Subcutaneous abdominal adipose tissue (tissue), 5 donors: ENCODE results near the gene OR4F15.

Experiments
- H3K27ac ChIP-seq: one replicate; pipeline ENCODE4 v1.7.0; 2013; ENCODE audit warnings: low read depth, mild to moderate bottlenecking, inconsistent platforms, low read length, moderate library complexity
- H3K27me3 ChIP-seq, 5 donors: one replicate each; pipeline ENCODE4 v1.7.0; 2013; ENCODE audit warnings: low read length in 5 of 5, inconsistent platforms in 1 of 5; ENCODE audit not compliant: control insufficient read depth in 5 of 5, insufficient read depth in 4 of 5
- H3K36me3 ChIP-seq, 5 donors: one replicate each; pipeline ENCODE4 v1.7.0; 2013; ENCODE audit warnings: low read length in 5 of 5; ENCODE audit not compliant: control insufficient read depth in 5 of 5, insufficient read depth in 5 of 5
- H3K4me1 ChIP-seq, 5 donors: one replicate each; pipeline ENCODE4 v1.7.0; 2013; ENCODE audit warnings: low read length in 5 of 5, mild to moderate bottlenecking in 3 of 5, moderate library complexity in 1 of 5; ENCODE audit not compliant: control insufficient read depth in 5 of 5, insufficient read depth in 5 of 5
- H3K4me3 ChIP-seq, 5 donors: one replicate each; pipeline ENCODE4 v1.7.0; 2013; ENCODE audit warnings: low read length in 5 of 5, low read depth in 1 of 5
- H3K9ac ChIP-seq, 5 donors: one replicate each; pipeline ENCODE4 v1.7.0; 2013; ENCODE audit warnings: low read length in 5 of 5, mild to moderate bottlenecking in 4 of 5, moderate library complexity in 3 of 5
- H3K9me3 ChIP-seq, 5 donors: one replicate each; pipeline ENCODE4 v1.7.0; 2013; ENCODE audit warnings: low read length in 5 of 5; ENCODE audit not compliant: control insufficient read depth in 5 of 5
- donor health status: healthy.
- donor health status: healthy.
- donor health status: healthy.
- donor health status: healthy.
- donor health status: healthy.

The OR4F15 gene

DNA sequence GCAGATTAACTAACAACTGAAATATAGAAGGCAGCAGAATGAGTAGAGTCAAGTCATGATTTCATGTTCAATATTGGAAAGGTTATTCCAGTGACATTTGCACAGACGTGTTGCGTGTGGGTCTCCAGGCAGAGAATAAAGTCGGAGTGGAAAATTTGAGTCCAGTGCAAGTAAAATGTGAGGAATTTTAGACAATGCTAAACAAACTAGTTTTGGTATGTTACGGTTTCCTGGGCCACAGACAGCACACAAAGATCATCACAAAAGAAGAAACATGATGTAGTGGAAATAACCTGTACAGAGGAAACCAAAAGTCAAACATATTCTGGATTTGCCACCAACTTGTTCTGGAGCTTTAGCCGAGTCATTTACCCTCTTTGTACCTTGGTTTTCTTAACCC, 8.3 kb upstream of the OR4F15 start:
- H3K27ac ChIP-seq, result no peak overlapping the region
- no peaks in the 10 kb centered on the region for H3K4me1 ChIP-seq
- H3K4me3 ChIP-seq, result no peak overlapping the region
- no peak overlapping the region for H3K9ac ChIP-seq
- no peaks in the 10 kb centered on the region for H3K9me3 ChIP-seq
- H3K27me3 ChIP-seq, result peaks cover 0 to 4% (median 3%) of the 10 kb centered on the region in 5 donors
- no peaks in the 10 kb centered on the region for H3K36me3 ChIP-seq

DNA sequence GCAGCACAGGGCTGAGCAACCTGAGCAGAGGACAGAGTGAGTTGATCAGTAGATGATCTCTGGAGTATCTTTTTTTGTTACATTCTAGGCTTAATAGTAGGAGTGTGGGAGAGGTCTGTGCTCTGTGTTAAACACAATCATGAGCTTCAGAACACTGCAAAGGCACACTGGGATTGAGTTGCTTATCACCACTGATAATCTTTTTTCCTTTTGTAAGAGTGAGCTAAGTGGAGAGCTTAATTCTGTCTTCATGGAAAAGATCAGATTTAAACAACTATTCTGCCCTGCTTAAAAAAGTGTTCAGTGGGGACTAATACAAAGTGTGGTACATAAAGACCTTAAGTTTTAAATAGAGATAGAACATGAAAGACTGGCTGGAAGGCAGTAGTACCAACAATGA, 7.6 kb upstream of the OR4F15 start:
- peaks cover 0 to 4% (median 3%) of the 10 kb centered on the region in 5 donors for H3K27me3 ChIP-seq
- H3K27ac ChIP-seq, result no peak overlapping the region
- H3K4me1 ChIP-seq, result no peaks in the 10 kb centered on the region
- H3K36me3 ChIP-seq, result no peaks in the 10 kb centered on the region
- H3K9me3 ChIP-seq, result no peaks in the 10 kb centered on the region
- no peak overlapping the region for H3K4me3 ChIP-seq
- H3K9ac ChIP-seq, result no peak overlapping the region

DNA sequence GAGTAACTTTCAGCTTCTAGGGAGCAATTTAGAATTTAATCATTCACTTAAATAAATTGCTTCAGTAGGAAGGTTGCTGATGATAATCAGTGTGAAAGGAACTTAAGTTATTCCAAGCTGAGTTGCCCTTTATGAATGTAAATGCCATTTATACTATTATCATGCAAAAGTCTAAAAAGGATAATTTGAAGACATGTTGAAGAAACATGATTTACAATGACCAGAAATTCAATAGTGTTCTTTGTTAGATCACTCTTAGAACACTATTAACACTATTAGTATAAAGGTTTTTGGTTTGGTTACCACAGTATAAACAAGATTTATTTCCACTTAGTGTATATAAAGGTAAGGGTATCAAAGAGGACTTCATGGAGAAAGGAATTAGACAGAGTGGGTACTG, 7.1 kb upstream of the OR4F15 start:
- Histone ChIP-seq H3K27ac (no peak overlapping the region), H3K4me3 (no peak overlapping the region), H3K36me3 (no peaks in the 10 kb centered on the region), H3K4me1 (no peaks in the 10 kb centered on the region), H3K27me3 (peaks cover 0 to 4% (median 3%) of the 10 kb centered on the region in 5 donors), H3K9me3 (no peaks in the 10 kb centered on the region), H3K9ac (no peak overlapping the region)

DNA sequence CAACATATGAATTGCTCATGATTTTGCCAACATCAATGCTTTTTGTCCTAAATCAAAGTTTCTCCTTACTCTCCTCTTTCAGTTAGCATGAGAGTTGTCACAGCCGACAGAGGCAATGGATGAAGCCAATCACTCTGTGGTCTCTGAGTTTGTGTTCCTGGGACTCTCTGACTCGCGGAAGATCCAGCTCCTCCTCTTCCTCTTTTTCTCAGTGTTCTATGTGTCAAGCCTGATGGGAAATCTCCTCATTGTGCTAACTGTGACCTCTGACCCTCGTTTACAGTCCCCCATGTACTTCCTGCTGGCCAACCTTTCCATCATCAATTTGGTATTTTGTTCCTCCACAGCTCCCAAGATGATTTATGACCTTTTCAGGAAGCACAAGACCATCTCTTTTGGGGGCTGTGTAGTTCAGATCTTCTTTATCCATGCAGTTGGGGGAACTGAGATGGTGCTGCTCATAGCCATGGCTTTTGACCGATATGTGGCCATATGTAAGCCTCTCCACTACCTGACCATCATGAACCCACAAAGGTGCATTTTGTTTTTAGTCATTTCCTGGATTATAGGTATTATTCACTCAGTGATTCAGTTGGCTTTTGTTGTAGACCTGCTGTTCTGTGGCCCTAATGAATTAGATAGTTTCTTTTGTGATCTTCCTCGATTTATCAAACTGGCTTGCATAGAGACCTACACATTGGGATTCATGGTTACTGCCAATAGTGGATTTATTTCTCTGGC, 6.2 kb upstream of the OR4F15 start:
- Histone ChIP-seq H3K4me1 (no peaks in the 10 kb centered on the region), H3K36me3 (no peaks in the 10 kb centered on the region), H3K9me3 (no peaks in the 10 kb centered on the region), H3K4me3 (no peak overlapping the region), H3K27ac (no peak overlapping the region), H3K27me3 (peaks cover 0 to 4% (median 3%) of the 10 kb centered on the region in 5 donors), H3K9ac (no peak overlapping the region)

DNA sequence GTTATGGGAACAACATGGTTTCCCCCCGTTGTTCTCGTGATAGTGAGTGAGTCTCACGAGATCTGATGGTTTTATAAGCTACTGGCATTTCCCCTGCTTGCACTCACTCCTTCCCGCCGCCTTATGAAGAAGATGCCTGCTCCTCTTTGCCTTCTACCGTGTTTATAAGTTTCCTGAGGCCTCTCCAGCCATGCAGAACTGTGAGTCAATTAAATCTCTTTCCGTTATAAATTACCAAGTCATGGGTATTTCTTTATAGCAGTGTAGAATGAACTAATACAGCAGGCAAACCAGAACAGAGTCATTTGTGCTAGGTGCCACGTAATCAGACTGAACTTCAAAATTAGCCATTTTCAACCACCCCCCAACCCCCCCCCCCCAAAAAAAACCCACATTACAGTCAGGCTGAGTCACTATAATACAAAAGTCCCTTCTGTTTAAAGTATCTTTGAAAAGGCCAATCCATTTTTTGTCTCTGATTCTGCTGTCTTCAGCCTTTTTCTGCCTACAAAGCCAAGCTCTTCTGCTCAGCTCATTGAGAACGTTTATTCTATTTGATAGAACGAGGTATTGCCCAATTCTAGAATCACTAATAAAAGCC, 4.6 kb upstream of the OR4F15 start:
- no peaks in the 10 kb centered on the region for H3K36me3 ChIP-seq
- H3K9ac ChIP-seq, result no peak overlapping the region
- no peak overlapping the region for H3K4me3 ChIP-seq
- peaks cover 0 to 4% (median 3%) of the 10 kb centered on the region in 5 donors for H3K27me3 ChIP-seq
- no peaks in the 10 kb centered on the region for H3K4me1 ChIP-seq
- no peak overlapping the region for H3K27ac ChIP-seq
- H3K9me3 ChIP-seq, result no peaks in the 10 kb centered on the region

DNA sequence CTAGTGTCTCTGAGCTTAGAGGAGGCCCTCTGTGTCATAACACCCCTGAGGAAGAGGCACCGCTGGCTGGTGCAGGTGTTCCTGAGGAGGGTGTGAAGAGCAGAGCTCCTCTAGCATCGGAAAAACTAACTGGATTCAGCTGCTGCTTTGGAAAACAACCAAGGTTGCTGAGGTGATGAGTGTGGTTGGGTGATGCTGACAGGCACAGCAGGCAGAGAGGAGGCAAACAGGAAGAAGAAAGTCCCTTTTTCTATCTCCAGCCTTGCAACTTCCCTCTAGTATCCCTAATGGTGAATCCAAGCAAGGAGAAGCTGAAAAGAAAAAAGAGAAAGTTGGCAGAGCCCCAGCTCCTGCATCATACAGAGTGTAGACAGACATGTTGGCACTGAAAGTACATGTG, 3.8 kb upstream of the OR4F15 start:
- Histone ChIP-seq H3K4me1 (no peaks in the 10 kb centered on the region), H3K36me3 (no peaks in the 10 kb centered on the region), H3K9me3 (no peaks in the 10 kb centered on the region), H3K27ac (no peak overlapping the region), H3K27me3 (peaks cover 0 to 4% (median 1%) of the 10 kb centered on the region in 5 donors), H3K4me3 (no peak overlapping the region), H3K9ac (no peak overlapping the region)

DNA sequence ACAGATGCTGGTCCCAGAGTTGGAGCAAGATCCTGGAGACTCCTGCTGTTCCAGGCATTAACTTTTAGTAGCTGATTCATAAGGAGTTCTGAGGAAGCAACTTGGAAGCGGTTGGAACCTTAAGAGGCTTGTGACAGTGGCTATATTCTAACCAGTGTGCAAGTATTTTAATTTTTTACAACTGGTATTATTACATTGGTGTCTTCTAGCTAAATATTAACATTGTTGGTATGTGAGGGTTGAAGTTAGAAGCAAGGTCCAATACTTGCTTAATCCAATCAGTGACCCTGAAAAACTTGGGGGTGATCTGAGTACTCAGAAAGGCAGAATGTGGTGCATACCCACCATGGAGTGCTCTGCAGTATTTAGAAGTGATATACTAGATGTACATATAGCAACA, 1.5 kb upstream of the OR4F15 start:
- Histone ChIP-seq H3K4me1 (no peaks in the 10 kb centered on the region), H3K36me3 (no peaks in the 10 kb centered on the region), H3K4me3 (no peak overlapping the region), H3K27me3 (peaks cover 0 to 4% (median 0%) of the 10 kb centered on the region in 5 donors), H3K27ac (no peak overlapping the region), H3K9me3 (no peaks in the 10 kb centered on the region), H3K9ac (no peak overlapping the region)

DNA sequence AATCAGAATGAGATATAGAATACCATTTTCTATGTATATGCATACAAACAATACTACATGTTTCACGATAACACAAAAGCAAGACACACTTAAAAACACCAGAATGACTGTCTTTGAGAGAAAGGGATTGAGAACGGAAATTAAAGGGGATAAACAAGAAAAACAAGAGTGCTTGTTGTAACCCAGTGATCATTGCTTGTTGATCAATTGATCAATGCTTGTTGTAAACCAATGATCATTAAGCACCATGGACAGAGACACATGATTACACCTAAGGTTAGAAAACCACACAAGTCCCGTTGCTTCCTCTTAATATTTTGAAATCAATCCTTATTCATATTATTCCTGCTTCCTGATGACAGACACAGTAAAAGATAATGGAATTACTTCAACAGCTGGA, 1.1 kb upstream of the OR4F15 start:
- no peak overlapping the region for H3K4me3 ChIP-seq
- H3K9me3 ChIP-seq, result no peaks in the 10 kb centered on the region
- H3K36me3 ChIP-seq, result no peaks in the 10 kb centered on the region
- no peak overlapping the region for H3K27ac ChIP-seq
- no peak overlapping the region for H3K9ac ChIP-seq
- H3K4me1 ChIP-seq, result no peaks in the 10 kb centered on the region
- H3K27me3 ChIP-seq, result peaks cover 0 to 2% (median 0%) of the 10 kb centered on the region in 5 donors

DNA sequence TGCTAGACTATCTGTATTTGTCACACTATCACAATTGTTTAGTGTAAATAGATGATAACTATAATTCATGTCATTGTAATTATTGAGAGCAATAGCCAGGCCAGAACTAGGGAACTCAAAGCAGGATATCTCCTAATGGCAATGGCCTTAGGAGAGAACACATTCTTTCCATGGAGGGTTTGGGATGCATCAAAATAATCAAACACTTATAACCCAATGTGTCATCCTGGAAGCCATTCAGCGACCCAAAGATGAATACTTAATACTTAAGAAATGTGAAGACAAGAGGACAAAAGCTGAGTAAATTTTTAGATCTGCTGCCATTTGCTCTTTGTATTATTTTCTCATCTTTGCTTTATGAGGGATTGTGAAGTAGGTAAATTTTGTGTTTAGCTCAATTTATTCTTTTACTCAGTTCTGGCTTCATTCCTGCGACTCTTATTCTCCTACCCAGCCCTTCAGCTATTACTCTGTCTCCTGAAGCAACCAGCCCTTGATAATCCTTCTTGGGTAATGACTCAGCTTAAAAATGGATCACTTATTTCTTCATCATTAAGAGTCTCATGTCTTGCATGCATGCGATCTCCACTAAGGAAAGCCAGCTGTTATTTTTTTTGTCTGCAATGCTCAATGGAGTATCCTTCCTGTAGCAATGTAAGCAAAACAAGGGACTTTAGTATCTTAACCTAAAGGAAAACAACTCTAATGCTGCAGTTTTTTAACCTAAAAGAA, 2.0 kb downstream of the OR4F15 start:
- no peaks in the 10 kb centered on the region for H3K4me1 ChIP-seq
- no peaks in the 10 kb centered on the region for H3K36me3 ChIP-seq
- no peaks in the 10 kb centered on the region for H3K9me3 ChIP-seq
- H3K27me3 ChIP-seq, result no peaks in the 10 kb centered on the region
- no peak overlapping the region for H3K9ac ChIP-seq
- H3K4me3 ChIP-seq, result no peak overlapping the region
- no peak overlapping the region for H3K27ac ChIP-seq

DNA sequence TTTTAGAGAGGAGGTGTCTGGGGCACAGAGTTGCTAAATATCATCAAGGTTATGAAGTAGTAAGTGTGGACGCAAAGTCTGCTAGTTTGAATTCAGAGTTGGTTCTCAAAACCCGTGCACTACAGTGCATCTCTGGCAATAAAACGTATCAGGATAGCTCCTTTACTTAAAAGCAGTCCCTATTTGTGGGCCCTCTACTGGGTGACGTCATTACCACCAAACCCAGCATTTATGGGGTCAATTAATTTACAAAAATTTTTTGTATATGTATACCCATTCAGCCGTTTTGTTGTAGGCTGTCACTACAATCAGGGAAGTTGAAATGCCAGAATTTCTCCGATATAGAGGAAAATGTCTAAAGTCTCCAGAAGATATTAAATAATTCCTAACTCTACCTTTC, 8.8 kb downstream of the OR4F15 start:
- H3K4me3 ChIP-seq, result no peak overlapping the region
- H3K27me3 ChIP-seq, result peaks cover 0 to 3% (median 0%) of the 10 kb centered on the region in 5 donors
- no peaks in the 10 kb centered on the region for H3K4me1 ChIP-seq
- H3K9ac ChIP-seq, result no peak overlapping the region
- H3K36me3 ChIP-seq, result no peaks in the 10 kb centered on the region
- H3K27ac ChIP-seq, result no peak overlapping the region
- H3K9me3 ChIP-seq, result no peaks in the 10 kb centered on the region
